Measurements from ENCODE around the gene EMX2. TPM values are rescaled to one million over a fixed set of nuclear protein-coding genes. Genes with fewer than 3 reads are reported as not detected.
"Not testable (repeated sequence)": the region's sequence is repeated elsewhere in the genome, so short reads cannot be mapped to it uniquely, and the experiment has no call there.

The EMX2 gene
- total and polyA plus RNA-seq, 2 experiments from 2014 or later, result 13.2 to 16.3 TPM

DNA sequence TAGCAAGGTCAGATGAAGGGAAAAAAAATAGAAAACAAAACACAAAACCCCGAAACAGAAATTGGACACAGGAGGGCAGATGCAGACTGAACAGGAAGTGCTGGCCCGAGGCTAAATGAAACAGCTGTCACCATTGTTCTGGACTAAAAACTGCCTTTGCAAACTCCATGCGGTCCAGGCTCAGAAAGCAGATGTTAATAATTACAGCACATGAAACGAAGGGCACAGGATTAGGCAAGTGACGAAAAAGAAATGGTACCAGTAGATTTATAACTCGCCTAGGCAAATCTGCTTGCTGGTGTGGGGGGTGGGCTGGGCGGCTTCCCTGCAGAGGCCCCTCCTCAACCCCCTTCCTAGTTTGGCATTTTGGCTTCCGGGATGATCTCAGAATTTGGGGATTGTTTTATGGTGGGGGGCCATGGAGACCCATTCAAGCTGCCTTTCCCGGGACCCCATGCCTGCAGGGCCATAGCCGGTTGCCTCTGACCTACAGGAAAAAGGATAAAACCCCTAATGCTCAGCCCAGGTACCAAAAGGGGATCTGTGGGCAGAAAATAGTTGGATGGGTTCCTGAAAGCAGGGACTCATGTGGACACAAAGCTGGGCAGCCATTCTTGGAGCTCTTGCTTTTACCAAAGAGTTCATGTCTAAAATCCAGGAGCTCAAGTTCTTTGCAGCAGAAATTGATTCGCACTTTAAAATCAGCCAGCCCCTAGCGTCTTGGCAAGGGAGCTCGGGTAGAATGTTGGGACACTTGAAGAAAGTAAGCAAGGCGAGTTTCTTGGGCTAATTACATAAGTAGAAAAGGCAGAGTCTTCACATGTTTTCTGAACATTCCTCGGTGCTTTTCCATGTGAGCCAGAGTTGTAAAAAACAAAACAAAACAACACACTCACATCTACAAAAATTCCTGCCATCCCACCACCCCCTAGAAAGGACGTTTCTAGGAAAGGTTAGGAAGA is 39.0 kb upstream of the EMX2 start:
- H3K27me3 ChIP-seq (replicated peaks; ENCODE audit: insufficient read depth), result no peaks in the 10 kb centered on the region
- H3K9ac ChIP-seq, result 0 out of 2 replicates have a peak overlapping the region, but pooled peaks have one; percentile 0
- no peaks in the 10 kb centered on the region for H3K9me3 ChIP-seq (ENCODE audit: low read depth)
- H3K36me3 ChIP-seq (ENCODE audit: low read depth), result no peaks in the 10 kb centered on the region
- H3F3A ChIP-seq (ENCODE audit: insufficient read depth), result peaks cover 4% of the 10 kb centered on the region; the same call in 1 of the 2 replicates
- 12 to 13% methylated on average over 16 of the region's 16 CpGs for WGBS, 2 experiments (ENCODE audit: low coverage in 1 of 2, low lambda C conversion rate in 2 of 2, missing lambda C conversion rate in 2 of 2)
- in situ Hi-C loops (cut with MboI), result no loop called here
- no peak overlapping the region for H3K27ac ChIP-seq
- no peak overlapping the region for H2AFZ ChIP-seq
- H3K4me3 ChIP-seq, result no peak overlapping the region
- peak overlapping the region; percentile 33 for H3K4me2 ChIP-seq (ENCODE audit: unreplicated experiment)
- TF ChIP-seq EZH2phosphoT487 (IDR thresholded peaks at IDR 0.05; ENCODE audit: insufficient read depth, low read depth) (no peak), EZH2 (IDR thresholded peaks at IDR 0.05; ENCODE audit: insufficient read depth, poor library complexity, severe bottlenecking) (no peak)
- peaks cover 30% of the 10 kb centered on the region for H3K4me1 ChIP-seq (ENCODE audit: insufficient read depth)
- DNase-seq, result peak; percentile 77
- H3K9me2 ChIP-seq (ENCODE audit: insufficient read depth), result no peaks in the 10 kb centered on the region
- H3K79me2 ChIP-seq (ENCODE audit: insufficient read depth), result peaks cover 49% of the 10 kb centered on the region
- no peaks in the 10 kb centered on the region for H4K20me1 ChIP-seq (ENCODE audit: insufficient read depth)

DNA sequence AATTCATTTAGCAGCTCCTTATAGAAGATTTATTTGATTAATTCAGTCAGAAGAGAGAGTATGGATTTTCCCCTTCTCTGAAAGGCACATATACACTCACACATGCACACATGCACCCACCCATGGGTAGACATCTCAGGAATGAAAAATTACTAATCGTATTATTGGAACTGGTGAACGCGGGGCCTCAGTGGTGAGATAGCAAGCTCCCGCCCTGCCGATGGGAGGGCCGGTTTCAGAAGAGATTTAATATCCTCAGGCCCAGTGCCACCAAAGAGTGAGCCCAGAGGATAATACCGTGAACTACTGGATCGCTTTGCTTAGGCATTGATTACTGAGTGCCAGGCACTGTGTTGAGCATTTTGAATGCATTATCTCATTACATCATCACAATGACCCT is 38.0 kb upstream of the EMX2 start:
- WGBS, 2 experiments (ENCODE audit: low coverage in 1 of 2, low lambda C conversion rate in 2 of 2, missing lambda C conversion rate in 2 of 2), result 36 to 40% methylated on average over 8 of the region's 8 CpGs
- H3K27ac ChIP-seq, result no peak overlapping the region
- in situ Hi-C loops (cut with MboI), result no loop called here
- H3K4me1 ChIP-seq (ENCODE audit: insufficient read depth), result peaks cover 29% of the 10 kb centered on the region
- H4K20me1 ChIP-seq (ENCODE audit: insufficient read depth), result no peaks in the 10 kb centered on the region
- no peaks in the 10 kb centered on the region for H3K36me3 ChIP-seq (ENCODE audit: low read depth)
- H3K9me2 ChIP-seq (ENCODE audit: insufficient read depth), result no peaks in the 10 kb centered on the region
- no peak overlapping the region for H3K4me3 ChIP-seq
- H2AFZ ChIP-seq, result no peak overlapping the region
- H3K79me2 ChIP-seq (ENCODE audit: insufficient read depth), result peaks cover 49% of the 10 kb centered on the region
- H3K27me3 ChIP-seq (replicated peaks; ENCODE audit: insufficient read depth), result no peaks in the 10 kb centered on the region
- TF ChIP-seq EZH2phosphoT487 (IDR thresholded peaks at IDR 0.05; ENCODE audit: insufficient read depth, low read depth), result no peak
- peak overlapping the region; percentile 23 for H3K4me2 ChIP-seq (ENCODE audit: unreplicated experiment)
- H3F3A ChIP-seq (ENCODE audit: insufficient read depth), result peaks cover 4% of the 10 kb centered on the region; the same call in 1 of the 2 replicates
- no peak overlapping the region for H3K9ac ChIP-seq
- peak; percentile 16 for DNase-seq
- no peaks in the 10 kb centered on the region for H3K9me3 ChIP-seq (ENCODE audit: low read depth)

DNA sequence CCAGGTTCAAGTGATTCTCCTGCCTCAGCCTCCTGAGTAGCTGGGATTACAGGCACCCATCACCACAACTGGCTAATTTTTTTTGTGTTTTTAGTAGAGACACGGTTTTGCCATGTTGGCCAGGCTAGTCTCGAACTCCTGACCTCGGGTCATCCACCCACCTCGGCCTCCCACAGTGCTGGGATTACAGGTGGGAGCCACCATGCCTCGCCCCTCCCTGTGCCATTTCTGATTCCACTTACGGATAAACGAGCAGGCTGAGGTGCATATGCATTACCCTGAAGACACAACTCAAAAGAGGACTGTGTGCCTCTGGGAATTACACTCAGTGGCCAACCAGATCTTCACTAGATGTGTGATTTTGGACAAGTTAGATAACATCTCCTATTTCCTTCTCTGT is 35.5 kb upstream of the EMX2 start:
- H3K9me3 ChIP-seq (ENCODE audit: low read depth); in situ Hi-C loops (cut with MboI); H3K27me3 ChIP-seq (replicated peaks; ENCODE audit: insufficient read depth): not testable (repeated sequence)

GRCh38 chr10:117509573-117509972 is 33.0 kb upstream of the EMX2 start:
- Histone ChIP-seq H3K4me3 (no peak overlapping the region), H3K4me2 (ENCODE audit: unreplicated experiment) (no peak overlapping the region), H3K4me1 (ENCODE audit: insufficient read depth) (peaks cover 1% of the 10 kb centered on the region; the same call in 1 of the 2 replicates), H3K36me3 (ENCODE audit: low read depth) (no peaks in the 10 kb centered on the region), H3F3A (ENCODE audit: insufficient read depth) (peaks cover 3% of the 10 kb centered on the region; the same call in 1 of the 2 replicates), H3K9me2 (ENCODE audit: insufficient read depth) (no peaks in the 10 kb centered on the region), H3K27ac (no peak overlapping the region), H4K20me1 (ENCODE audit: insufficient read depth) (no peaks in the 10 kb centered on the region), H3K9ac (no peak overlapping the region), H2AFZ (no peak overlapping the region), H3K27me3 (replicated peaks; ENCODE audit: insufficient read depth) (no peaks in the 10 kb centered on the region), H3K9me3 (ENCODE audit: low read depth) (no peaks in the 10 kb centered on the region), H3K79me2 (ENCODE audit: insufficient read depth) (peaks cover 35% of the 10 kb centered on the region)
- in situ Hi-C loops (cut with MboI), result no loop called here
- no peak for DNase-seq
- no peak for TF ChIP-seq EZH2 (IDR thresholded peaks at IDR 0.05; ENCODE audit: insufficient read depth, poor library complexity, severe bottlenecking)
- WGBS, 2 experiments (ENCODE audit: low coverage in 1 of 2, low lambda C conversion rate in 2 of 2, missing lambda C conversion rate in 2 of 2), result 94 to 96% methylated on average over 7 of the region's 7 CpGs

More for the DNA sequence above, 35.5 kb upstream of the EMX2 start:
- Histone ChIP-seq H3K79me2 (ENCODE audit: insufficient read depth) (peaks cover 39% of the 10 kb centered on the region), H3K4me1 (ENCODE audit: insufficient read depth) (peaks cover 21% of the 10 kb centered on the region)
- DNase-seq; H4K20me1 ChIP-seq (ENCODE audit: insufficient read depth); H3K9ac ChIP-seq; H3K9me2 ChIP-seq (ENCODE audit: insufficient read depth); H3K4me2 ChIP-seq (ENCODE audit: unreplicated experiment); H2AFZ ChIP-seq; H3K27ac ChIP-seq; H3K4me3 ChIP-seq; H3F3A ChIP-seq (ENCODE audit: insufficient read depth); H3K36me3 ChIP-seq (ENCODE audit: low read depth): not testable (repeated sequence)
- WGBS, 2 experiments (ENCODE audit: low coverage in 1 of 2, low lambda C conversion rate in 2 of 2, missing lambda C conversion rate in 2 of 2), result 93 to 95% methylated on average over 7 of the region's 7 CpGs
